Uterus (tissue), 2 donors: ENCODE results near the gene TNNI2.
A peak's percentile ranks its signal among the peaks of the same experiment; 100 is the strongest.

Experiments
- POLR2A ChIP-seq, 2 donors: fragments of 450-650 bp; IDR thresholded peaks; one replicate each; pipeline ENCODE4 v1.6.1; 2016; ENCODE audit warnings: antibody characterized with exemption in 2 of 2, mild to moderate bottlenecking in 1 of 2, moderate library complexity in 1 of 2
- TF ChIP-seq, protein P1 (sequence below), 4 experiments: fragments of 200-600 bp in 2 of 4; fragments of 450-650 bp in 2 of 4; sonication (generic) in 2 of 4; IDR thresholded peaks; one replicate each; pipeline ENCODE4 v1.5.1; 2016 to 2019; ENCODE audit warnings: antibody characterized with exemption in 4 of 4, mild to moderate bottlenecking in 2 of 4, moderate library complexity in 1 of 4

DNA sequence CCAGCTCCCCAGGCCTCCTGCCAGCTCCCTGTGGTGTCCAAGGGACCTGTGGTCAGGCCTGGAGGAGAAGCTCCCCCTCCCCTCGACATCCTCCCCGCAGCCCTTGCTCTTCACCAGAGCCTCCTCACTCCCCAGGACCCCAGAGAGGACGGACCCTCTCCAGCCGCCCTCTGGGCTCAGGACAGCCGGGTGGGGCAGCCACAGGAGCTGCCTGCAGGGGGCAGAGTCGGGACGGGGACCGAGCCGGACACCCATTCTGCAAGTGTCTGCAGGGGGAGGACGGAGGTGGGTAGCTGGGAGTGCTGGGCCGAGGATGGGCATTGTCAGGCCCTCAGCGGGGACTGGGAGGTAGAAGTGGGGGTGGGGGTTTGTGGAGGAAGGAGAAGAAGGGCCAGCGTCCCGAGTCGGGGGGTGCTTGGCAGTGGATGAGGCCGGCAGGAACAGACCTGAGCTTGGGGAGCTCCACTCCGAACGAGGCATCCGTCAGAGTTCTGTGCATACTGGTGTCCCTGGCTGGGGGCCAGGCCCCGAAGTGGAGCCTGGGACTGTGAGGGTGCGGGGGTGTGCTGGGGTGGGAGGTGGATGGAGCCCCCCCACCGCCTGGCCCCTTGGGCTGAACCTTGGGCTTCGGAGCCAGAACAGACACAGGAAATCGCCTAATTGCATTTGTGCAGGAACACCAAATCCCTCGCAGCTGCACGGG, 37.7 kb downstream of the TNNI2 start:
- TF ChIP-seq, protein P1, sequence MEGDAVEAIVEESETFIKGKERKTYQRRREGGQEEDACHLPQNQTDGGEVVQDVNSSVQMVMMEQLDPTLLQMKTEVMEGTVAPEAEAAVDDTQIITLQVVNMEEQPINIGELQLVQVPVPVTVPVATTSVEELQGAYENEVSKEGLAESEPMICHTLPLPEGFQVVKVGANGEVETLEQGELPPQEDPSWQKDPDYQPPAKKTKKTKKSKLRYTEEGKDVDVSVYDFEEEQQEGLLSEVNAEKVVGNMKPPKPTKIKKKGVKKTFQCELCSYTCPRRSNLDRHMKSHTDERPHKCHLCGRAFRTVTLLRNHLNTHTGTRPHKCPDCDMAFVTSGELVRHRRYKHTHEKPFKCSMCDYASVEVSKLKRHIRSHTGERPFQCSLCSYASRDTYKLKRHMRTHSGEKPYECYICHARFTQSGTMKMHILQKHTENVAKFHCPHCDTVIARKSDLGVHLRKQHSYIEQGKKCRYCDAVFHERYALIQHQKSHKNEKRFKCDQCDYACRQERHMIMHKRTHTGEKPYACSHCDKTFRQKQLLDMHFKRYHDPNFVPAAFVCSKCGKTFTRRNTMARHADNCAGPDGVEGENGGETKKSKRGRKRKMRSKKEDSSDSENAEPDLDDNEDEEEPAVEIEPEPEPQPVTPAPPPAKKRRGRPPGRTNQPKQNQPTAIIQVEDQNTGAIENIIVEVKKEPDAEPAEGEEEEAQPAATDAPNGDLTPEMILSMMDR (IDR thresholded peaks at IDR 0.05): peak; percentile 25 to 38 (median 32)
- TF ChIP-seq POLR2A (IDR thresholded peaks at IDR 0.05): no peak
